ENCODE measurements around the gene MDM4.

The MDM4 gene

GRCh38 chr1:204498981-204499380 is 17.2 kb upstream of the MDM4 start:
- Mint-ChIP-seq H3K36me3 (no peaks in the 10 kb centered on the region), H3K4me3 (no peak overlapping the region), H3K9me3 (no peaks in the 10 kb centered on the region), H3K27ac (no peak overlapping the region), H3K4me1 (peaks cover 41% of the 10 kb centered on the region), H3K27me3 (peaks cover 13% of the 10 kb centered on the region)
- DNase-seq, result no peak
- CTCF ChIA-PET, result interaction anchor here (0.6 to 17.5 kb wide), 5 partner anchors 24 to 308 kb away, joined by 3 to 508 read pairs (median 6); no protein-coding TSS in a partner anchor

- no peaks in the 10 kb centered on the region for H3K36me3 Mint-ChIP-seq
- H3K4me3 Mint-ChIP-seq, result no peak overlapping the region
- CTCF ChIA-PET, result interaction anchor here (0.8 to 17.5 kb wide), 6 partner anchors 26 to 330 kb away, joined by 3 to 508 read pairs (median 8); no protein-coding TSS in a partner anchor
- no peak overlapping the region for H3K27ac Mint-ChIP-seq
- peaks cover 43% of the 10 kb centered on the region for H3K4me1 Mint-ChIP-seq
- no peaks in the 10 kb centered on the region for H3K9me3 Mint-ChIP-seq
- no peak for DNase-seq
- peaks cover 13% of the 10 kb centered on the region for H3K27me3 Mint-ChIP-seq
These were observed 16.4 kb upstream of the MDM4 start for GRCh38 chr1:204499511-204500468.

DNA sequence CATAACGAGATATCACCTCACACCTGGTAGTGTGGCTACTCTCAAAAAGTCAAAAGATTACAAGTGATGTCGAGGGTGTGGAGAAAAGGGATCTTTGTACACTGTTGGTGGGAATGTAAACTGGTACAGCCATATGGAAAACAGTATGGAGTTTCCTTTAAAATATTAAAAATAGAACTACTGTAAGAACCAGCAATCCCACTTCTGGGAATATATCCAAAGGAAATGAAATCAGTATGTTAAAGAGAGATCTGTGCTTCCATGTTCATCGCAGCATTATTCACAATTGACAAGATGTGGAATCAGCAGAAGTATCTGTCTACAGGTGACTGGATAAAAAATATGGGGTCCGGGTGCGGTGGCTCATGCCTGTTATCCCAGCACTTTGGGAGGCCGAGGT is 14.0 kb upstream of the MDM4 start:
- Mint-ChIP-seq H3K36me3 (peaks cover 5% of the 10 kb centered on the region), H3K4me1 (peaks cover 45% of the 10 kb centered on the region), H3K27me3 (peaks cover 14% of the 10 kb centered on the region), H3K9me3 (no peaks in the 10 kb centered on the region), H3K4me3 (no peak overlapping the region), H3K27ac (no peak overlapping the region)
- no peak for DNase-seq
- CTCF ChIA-PET, result interaction anchor here (1.0 to 17.5 kb wide), 15 partner anchors 9 to 305 kb away, joined by 3 to 508 read pairs (median 8); partner anchors contain the start of genes GOLT1A and PIK3C2B

- H3K27me3 Mint-ChIP-seq, result peaks cover 10% of the 10 kb centered on the region
- H3K27ac Mint-ChIP-seq, result peak overlapping the region; percentile 42
- CTCF ChIA-PET, result interaction anchor here (0.7 to 17.5 kb wide), 25 partner anchors 10 to 313 kb away, joined by 3 to 508 read pairs (median 5); partner anchors contain the start of genes GOLT1A, MDM4 and PIK3C2B
- no peak for DNase-seq
- peaks cover 48% of the 10 kb centered on the region for H3K4me1 Mint-ChIP-seq
- H3K36me3 Mint-ChIP-seq, result peaks cover 6% of the 10 kb centered on the region
- no peaks in the 10 kb centered on the region for H3K9me3 Mint-ChIP-seq
- no peak overlapping the region for H3K4me3 Mint-ChIP-seq
These were observed 12.9 kb upstream of the MDM4 start for GRCh38 chr1:204503122-204503912.

GRCh38 chr1:204503913-204504519 is 12.2 kb upstream of the MDM4 start:
- CTCF ChIA-PET, result interaction anchor here (0.7 to 17.5 kb wide), 15 partner anchors 11 to 313 kb away, joined by 3 to 508 read pairs (median 8); partner anchors contain the start of genes MDM4 and PIK3C2B
- Mint-ChIP-seq H3K9me3 (no peaks in the 10 kb centered on the region), H3K36me3 (peaks cover 6% of the 10 kb centered on the region), H3K4me3 (no peak overlapping the region), H3K27me3 (peaks cover 5% of the 10 kb centered on the region), H3K27ac (no peak overlapping the region), H3K4me1 (peaks cover 50% of the 10 kb centered on the region)
- DNase-seq, result no peak

- Mint-ChIP-seq H3K27ac (peak overlapping the region; percentile 100), H3K4me1 (peaks cover 48% of the 10 kb centered on the region)
These were observed 10.5 kb upstream of the MDM4 start for GRCh38 chr1:204505674-204506200.

DNA sequence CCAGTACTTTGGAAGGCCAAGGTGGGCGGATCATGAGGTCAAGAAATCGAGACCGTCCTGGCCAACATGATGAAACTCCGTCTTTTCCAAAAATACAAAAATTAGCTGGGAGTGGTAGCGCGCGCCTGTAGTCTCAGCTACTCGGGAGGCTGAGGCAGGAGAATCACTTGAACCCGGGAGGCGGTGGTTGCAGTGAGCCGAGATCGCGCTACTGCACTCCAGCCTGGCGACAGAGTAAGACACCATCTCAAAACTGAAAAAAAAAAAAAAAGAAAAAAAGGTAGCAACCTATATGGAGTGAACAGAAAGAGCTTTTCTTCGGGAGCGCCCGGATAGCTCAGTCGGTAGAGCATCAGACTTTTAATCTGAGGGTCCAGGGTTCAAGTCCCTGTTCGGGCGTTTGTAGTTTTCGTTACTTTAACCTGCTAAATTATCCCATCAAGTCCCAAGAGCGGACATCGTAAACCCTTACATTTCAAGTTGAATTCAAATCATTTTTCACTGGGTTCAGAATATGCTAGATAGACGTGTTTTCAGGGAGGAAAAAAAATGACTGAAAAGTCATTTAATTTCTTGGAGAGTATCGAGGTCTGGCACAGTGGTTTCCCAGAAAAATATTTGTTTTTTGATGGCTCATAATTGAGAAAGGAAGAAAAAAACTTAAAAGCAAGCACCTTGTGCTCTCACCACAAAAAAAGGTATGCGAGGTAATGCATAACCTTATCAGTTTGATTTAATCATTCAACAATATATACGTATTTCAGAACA is 9.8 kb upstream of the MDM4 start:
- peaks cover 5% of the 10 kb centered on the region for H3K27me3 Mint-ChIP-seq
- peak; percentile 81 for DNase-seq
- H3K4me3 Mint-ChIP-seq, result peak overlapping the region; percentile 87
- H3K36me3 Mint-ChIP-seq, result peaks cover 8% of the 10 kb centered on the region
- CTCF ChIA-PET, result interaction anchor here (0.6 to 17.5 kb wide), 9 partner anchors 12 to 300 kb away, joined by 3 to 508 read pairs (median 3); partner anchors contain the start of gene PIK3C2B
- no peaks in the 10 kb centered on the region for H3K9me3 Mint-ChIP-seq
- peaks cover 53% of the 10 kb centered on the region for H3K4me1 Mint-ChIP-seq
- H3K27ac Mint-ChIP-seq, result peak overlapping the region; percentile 100

More at GRCh38 chr1:204505674-204506200, 10.5 kb upstream of the MDM4 start:
- H3K4me3 Mint-ChIP-seq, result peak overlapping the region; percentile 87
- no peaks in the 10 kb centered on the region for H3K9me3 Mint-ChIP-seq
- H3K27me3 Mint-ChIP-seq, result peaks cover 5% of the 10 kb centered on the region
- CTCF ChIA-PET, result interaction anchor here (0.6 to 17.5 kb wide), 9 partner anchors 11 to 301 kb away, joined by 3 to 508 read pairs (median 3); partner anchors contain the start of gene PIK3C2B
- H3K36me3 Mint-ChIP-seq, result peaks cover 6% of the 10 kb centered on the region
- no peak for DNase-seq

DNA sequence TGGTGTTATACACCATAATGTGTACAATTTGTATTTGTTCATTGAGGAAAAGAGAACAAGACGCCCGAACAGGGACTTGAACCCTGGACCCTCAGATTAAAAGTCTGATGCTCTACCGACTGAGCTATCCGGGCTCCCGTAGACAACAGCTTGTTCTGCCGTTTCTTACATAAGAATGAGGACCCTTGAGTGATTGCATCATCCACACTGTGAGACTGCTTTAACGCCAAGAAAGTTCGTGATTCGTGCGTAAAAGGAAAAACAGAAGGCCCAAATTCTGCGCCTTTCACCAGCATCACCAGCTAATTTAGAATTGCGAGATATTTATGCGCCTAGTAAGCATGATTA is 9.3 kb upstream of the MDM4 start:
- CTCF ChIA-PET, result interaction anchor here (1.3 to 17.5 kb wide), 4 partner anchors 10 to 299 kb away, joined by 4 to 508 read pairs (median 111); no protein-coding TSS in a partner anchor
- Mint-ChIP-seq H3K27me3 (peaks cover 5% of the 10 kb centered on the region), H3K4me1 (peaks cover 57% of the 10 kb centered on the region), H3K4me3 (peak overlapping the region; percentile 87), H3K27ac (peak overlapping the region; percentile 100), H3K9me3 (no peaks in the 10 kb centered on the region), H3K36me3 (peaks cover 9% of the 10 kb centered on the region)
- DNase-seq, result peak; percentile 88

DNA sequence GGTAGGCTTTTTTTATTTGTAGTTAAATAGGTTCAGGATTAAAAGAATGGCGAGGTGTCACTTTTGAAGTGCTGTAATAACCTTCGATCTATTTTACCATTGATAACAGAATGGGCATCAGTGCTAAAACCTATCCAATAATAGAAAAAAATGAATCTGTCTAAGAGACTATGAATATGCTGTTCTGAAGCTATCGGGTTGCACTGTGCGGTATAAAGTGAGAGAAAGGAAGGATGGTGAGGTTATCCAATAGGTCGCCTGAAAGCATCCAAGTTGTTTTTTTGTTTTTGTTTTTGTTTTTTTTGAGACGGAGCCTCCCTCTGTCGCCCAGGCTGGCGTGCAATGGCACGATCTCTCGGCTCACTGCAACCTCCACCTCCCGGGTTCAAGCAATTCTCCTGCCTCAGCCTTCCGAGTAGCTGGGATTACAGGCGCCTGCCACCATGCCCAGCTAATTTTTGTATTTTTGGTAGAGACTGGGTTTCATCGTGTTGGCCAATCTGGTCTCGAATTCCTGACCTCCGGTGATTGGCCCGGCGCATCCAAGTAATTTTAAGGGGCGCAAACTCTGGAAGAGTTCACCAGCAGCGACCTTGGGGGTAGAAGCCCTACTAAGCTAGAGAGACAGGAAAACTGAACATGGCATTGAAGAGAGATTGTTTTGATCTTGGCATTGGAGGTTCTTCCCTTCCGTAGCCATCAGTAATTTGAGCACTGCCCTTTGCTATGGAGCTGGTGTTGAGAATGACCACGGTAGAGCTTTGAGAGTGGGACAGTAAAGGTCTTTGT is 8.7 kb upstream of the MDM4 start:
- H3K4me1 Mint-ChIP-seq, result peaks cover 62% of the 10 kb centered on the region
- no peaks in the 10 kb centered on the region for H3K9me3 Mint-ChIP-seq
- peaks cover 5% of the 10 kb centered on the region for H3K27me3 Mint-ChIP-seq
- peak; percentile 43 for DNase-seq
- H3K4me3 Mint-ChIP-seq, result peak overlapping the region; percentile 87
- CTCF ChIA-PET, result interaction anchor here (0.8 to 17.5 kb wide), 5 partner anchors 10 to 299 kb away, joined by 3 to 508 read pairs (median 44); no protein-coding TSS in a partner anchor
- peaks cover 9% of the 10 kb centered on the region for H3K36me3 Mint-ChIP-seq
- peak overlapping the region; percentile 100 for H3K27ac Mint-ChIP-seq

DNA sequence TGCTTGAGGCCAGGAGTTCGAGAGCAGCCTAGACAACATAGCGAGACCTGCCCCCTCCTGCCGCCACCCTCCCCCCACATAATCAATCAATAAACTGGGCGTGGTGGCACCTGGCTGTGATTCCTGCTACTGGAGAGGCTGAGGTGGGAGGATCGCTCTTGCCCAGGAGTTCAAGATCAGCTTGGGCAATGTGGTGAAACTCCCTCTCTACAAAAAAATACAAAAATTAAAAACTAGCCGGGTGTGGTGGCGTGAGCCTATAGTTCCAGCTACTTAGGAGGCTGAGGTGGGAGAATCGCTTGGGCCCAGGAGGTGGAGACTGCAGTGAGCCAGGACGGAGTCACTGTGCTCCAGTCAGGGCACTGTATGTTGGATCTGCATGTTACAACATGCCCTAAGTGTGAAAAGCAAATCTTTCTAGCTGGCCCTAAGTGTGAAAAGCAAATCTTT is 7.0 kb upstream of the MDM4 start:
- Mint-ChIP-seq H3K36me3 (peaks cover 11% of the 10 kb centered on the region), H3K4me3 (peak overlapping the region; percentile 21), H3K27ac (no peak overlapping the region), H3K4me1 (peaks cover 69% of the 10 kb centered on the region), H3K9me3 (no peaks in the 10 kb centered on the region), H3K27me3 (peaks cover 5% of the 10 kb centered on the region)
- no peak for DNase-seq
- CTCF ChIA-PET, result interaction anchor here (0.6 to 17.5 kb wide), 2 partner anchors 57 to 60 kb away, joined by 3 to 508 read pairs; no protein-coding TSS in a partner anchor

GRCh38 chr1:204511366-204511765 is 4.8 kb upstream of the MDM4 start:
- Mint-ChIP-seq H3K9me3 (no peaks in the 10 kb centered on the region), H3K36me3 (peaks cover 10% of the 10 kb centered on the region), H3K4me1 (peaks cover 65% of the 10 kb centered on the region), H3K4me3 (no peak overlapping the region), H3K27ac (peak overlapping the region; percentile 83), H3K27me3 (peaks cover 1% of the 10 kb centered on the region)
- DNase-seq, result no peak
- CTCF ChIA-PET, result no interaction called here

Data from activated naive CD4-positive, alpha-beta T cell treated with anti-CD3 and anti-CD28 coated beads, Interleukin-2, amount 10 ng/mL, durations not matched to agents 7 days and 5 days (primary cell).